Stimulated activated CD4-positive, alpha-beta T cell treated with anti-CD3 and anti-CD28 coated beads, TNF-alpha, amount 100 ng/mL, for 24 hours (primary cell): Measurements from ENCODE around the gene GALM.
A peak's percentile ranks its signal among the peaks of the same experiment; 100 is the strongest.
"Not testable (repeated sequence)": the region's sequence is repeated elsewhere in the genome, so short reads cannot be mapped to it uniquely, and the experiment has no call there.

Experiments
- DNase-seq, 3 experiments: peaks; one replicate each; pipeline ENCODE4 v3.0.0-alpha.2; 2020; ENCODE audit warnings: low read depth in 3 of 3

The GALM gene

DNA sequence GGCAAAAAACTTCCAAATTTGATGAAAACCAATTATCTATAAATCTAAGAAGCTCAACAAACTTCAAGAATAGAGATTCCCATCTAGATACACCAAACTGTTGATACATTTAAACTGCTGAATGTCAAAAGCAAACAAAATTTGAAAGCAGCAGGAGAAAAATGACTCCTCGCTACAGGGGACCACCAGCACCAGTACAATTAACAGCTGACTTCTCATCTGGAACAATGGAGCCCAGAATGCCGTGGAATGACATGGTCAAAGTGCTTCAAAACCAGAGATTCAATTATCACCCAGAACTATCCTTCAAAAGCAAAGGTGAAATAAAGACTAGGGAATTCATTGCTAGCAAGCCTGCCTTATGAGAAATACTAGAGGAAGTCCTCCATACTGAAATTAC lies 73.6 kb downstream of the GALM start:
- DNase-seq, result no peak

DNA sequence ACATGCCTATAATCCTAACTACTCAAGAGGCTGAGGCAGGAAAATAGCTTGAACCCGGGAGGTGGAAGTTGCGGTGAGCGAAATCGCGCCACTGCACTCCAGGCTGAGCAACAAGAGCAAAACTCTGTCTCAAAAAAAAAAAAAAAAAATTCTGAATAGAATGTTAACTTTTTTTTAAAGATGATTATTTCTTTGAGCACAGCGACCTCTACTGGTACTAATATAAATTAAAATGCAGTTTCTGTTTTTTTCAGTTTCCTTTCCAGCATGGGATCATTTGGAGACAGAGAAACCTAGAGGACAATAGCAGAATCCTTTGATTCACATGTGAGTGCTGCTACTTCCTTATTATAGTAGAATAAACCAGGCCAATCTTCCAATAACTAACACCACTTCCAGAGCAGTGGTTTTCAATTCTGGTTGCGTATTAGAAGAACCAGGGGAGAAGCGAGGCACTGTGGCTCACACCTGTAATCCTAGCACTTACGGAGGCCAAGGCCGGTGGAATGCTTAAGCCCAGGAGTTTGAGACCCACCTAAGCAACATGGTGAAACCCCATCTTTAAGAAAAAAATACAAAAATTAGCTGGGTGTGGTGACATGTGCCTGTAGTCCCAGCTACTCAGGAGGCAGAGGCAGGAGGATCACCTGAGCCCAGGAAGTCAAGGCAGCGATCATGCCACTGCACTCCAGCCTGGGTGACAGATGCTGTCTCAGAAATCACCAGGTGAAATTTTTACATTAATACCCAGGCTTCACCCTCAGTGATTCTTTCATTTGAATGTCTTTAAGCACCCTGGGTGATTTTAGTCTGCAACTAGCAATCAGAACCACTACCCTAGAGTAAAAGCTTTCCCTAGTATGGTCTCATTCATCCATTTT lies 75.2 kb downstream of the GALM start:
- DNase-seq, result no peak

DNA sequence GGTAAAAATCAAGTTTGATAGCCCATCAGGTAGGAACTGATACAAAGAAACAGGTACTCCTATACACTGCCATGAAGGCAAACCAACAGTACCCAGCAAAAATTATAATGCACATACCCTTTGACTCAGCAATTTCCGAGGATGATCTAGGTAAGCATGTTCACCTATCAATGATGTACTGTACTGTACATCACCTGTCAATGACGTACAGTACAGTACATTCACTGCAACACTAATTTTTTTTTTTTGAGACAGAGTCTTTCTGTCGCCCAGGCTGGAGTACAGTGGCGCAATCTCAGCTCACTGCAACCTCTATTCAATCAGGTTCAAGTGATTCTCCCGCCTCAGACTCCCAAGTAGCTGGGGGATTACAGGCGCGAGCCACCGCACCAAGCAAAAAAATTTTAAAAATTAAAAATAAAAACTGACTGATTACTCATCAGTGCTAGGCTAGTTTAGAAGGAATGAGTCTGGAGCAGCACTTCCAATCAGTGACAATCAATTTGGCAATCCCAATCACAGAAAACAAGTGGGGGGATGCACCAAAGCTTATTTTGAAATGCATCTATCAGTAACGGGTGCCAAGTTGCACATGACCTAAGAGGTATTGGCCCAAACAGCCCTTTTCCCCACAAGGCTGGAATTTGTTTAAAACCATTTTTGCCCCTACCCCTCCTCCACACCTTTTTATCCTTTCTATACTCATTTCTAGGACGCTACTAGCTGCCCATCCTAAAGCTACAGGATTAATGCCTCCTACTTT lies 77.1 kb downstream of the GALM start:
- DNase-seq, result no peak

DNA sequence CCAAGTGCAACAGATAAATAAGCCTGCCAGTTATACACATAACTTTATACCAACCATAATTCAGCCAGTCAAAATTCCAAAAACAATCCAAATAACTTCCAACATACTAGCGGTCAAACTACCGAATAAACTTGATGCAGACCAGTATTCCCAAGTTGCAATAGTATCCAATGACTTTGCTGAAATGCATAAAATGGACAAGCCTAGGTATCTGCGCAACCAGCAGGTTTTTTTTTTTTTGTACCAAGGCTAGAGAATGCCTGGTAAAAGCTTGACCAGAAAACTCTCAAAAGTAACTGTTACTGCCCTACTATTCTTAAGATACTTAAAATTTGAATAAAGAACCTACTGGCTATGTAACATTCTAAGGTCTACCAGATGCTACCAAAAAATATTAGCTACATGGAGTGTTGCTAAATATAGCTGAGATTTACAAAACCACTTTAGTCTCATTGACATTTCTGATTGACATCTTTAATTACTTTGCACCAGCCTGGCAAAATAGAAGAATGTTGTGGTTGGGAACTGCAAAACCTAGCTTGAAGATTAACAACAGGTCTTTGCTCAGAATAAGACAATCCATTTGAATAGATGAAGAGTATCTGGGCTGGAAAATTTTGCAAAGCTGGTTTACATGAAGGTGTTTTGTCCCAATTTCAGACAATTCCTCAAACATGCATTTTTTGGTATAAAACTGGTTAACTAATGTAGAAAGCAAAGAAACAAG lies 77.9 kb downstream of the GALM start:
- DNase-seq, result no peak

DNA sequence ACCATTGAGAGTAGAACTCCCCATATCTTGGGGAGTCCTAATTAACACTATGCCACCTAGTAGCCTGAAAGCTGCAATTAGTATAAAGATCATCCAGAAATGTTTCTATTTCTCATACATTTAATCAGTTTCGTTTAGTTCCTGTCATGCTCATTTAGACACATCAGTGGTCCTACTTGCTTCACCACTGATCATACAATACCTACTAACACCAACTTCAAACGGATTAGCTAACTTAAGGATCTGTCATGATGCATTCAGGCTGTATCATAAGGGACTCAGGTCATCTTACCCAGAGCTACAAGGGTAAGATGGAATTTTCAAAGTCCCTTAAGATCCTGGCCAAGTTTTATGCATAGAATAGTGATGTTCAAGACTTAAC lies 78.5 kb downstream of the GALM start:
- no peak for DNase-seq

DNA sequence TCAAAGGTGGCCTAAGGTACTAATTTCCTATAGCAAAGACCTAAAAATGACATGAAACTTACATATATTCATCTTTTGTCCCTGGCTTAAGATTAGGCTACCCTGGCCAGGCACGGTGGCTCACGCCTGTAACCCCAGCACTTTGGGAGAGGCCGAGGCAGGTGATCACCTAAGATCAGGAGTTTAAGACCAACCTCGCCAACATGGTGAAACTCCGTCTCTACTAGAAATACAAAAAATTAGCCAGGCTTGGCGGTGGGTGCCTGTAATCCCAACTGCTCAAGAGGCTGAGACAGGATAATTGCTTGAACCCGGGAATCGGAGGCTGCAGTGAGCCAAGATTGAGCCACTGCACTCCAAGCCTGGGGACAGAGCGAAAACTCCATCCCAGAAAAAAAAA lies 79.4 kb downstream of the GALM start:
- DNase-seq, result no peak

DNA sequence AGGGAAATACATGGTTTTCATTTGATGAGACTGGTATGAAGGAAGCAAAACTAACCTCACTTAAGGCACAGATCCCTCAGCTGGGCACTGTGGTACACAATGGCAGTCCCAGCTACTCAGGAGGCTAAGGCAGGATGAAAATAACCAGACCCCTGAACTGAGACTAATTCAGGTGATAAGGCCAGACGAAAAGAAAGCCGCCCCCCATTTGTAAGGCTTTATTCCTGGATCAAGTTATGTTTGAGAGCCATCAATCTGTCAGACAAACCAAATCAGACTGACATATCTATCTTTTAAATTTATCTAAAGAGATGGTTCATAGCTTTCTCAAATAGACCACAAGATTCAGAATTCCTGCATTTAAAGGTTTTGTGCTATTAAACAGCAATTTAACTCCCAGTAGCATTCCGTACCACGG lies 81.1 kb downstream of the GALM start:
- DNase-seq, result no peak

DNA sequence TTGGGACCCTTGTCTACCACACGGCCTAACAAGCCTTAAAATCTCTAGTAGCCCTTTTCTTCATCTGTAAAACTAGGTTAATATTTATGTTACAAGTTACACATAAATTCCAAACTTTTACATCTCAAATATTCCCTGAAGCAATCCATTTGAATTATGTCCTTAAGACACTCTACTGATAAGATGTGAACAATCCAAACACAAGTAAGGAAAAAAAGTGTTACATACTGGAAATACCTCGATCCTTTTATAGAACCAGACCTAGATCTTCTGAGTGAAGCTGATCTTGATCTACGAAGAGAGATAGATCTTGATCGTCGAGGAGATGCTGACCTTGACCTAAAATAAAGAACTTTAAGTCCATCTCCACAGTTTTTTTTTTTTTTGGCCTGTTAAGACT lies 81.9 kb downstream of the GALM start:
- no peak for DNase-seq

DNA sequence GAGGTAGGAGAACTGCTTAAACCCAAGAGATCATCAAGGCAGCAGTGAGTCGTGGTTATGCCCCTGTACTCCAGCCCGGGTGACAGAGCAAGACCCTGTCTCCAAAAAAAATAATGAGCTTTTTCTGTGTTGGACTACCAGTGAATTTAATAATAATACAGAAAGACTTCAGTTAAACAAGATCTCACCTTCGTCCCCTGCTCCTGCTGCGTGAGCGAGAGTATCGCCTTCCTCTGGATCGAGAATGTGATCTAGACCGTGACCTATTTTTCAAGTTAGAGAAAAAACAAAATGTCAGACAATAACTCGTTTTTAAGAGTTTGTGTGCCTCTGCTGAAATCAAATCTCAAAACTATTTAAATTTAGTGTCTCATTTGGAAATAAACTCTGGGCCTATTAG lies 82.5 kb downstream of the GALM start:
- no peak for DNase-seq

DNA sequence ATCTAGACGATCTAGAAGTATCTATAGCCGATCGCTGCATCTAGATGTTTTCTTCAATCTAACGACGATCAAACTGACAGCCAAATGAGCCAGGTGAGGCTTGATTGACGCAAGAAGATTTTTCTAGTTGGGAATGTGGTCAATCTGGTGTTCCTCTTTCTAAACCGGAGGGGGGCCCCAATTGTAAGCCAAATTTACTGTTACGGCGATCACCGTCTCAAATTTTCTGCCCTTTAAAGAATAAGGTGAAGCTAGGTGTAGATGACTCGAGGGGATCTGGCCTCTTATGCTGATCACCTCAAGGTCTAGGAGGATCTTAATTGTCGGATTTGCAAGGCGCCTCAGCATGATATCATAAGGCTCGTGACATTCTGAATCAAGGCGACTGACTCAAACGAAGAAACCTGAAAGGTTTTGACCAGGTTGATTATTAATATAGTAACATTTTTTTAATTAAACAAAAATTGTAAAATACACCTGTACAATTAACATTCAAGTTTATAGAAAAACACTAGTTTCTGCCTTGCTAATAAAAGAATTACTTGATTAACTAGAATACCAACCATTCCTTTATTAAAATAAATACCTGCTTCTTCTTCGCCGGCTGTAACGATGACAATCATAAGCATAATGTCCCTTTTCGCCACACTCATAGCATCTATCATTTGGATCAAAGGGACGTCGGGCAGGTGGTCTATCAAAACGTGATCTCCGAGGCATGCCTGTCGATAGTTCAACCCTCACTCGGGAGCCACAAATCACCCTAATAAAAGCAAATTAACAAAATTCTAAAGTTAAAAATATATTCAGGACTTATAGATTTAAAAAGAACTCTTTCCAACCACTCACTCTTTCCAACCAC lies 83.3 kb downstream of the GALM start:
- no peak for DNase-seq

DNA sequence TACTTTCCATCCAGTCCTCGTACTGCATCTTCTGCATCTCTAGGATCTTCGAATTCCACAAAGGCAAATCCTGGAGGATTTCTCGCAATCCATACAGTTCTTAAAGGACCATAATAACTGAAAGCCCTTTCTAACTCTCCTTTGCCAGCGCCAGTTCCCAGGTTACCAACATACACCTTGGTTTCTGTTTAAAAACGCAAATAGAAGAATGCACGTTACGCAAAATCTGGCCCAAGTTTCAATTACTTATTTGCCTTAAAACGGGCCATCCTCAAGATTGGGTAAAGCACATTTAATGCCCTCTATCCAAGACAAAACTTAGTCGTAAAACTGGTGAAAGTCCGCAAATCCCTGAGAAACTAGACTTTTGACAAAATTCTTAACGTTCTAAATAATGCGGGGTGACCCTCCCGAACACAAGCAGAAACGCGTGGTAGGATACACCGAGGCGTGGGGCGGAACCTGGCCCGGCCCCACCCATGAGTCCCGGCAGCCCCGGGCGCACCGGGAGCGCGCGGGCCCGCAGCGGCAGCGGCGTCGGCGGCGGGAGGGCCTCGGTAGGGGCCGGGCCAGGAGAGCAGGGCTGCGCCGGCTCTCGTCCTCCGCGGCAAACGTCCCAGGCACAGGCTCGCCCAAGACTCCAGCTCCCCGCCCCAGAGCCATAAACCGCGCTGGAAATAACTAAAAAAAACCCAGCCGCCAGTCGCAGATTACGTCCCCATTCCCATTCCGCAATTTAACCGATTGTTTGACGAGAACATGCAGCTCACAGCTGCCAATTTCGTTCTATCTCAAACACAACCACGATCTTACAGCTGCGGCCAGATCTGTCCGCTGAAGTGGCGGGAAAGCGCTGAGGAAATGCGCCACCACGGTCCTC lies 84.3 kb downstream of the GALM start:
- peak; percentile 16 to 38 (median 28) for DNase-seq

DNA sequence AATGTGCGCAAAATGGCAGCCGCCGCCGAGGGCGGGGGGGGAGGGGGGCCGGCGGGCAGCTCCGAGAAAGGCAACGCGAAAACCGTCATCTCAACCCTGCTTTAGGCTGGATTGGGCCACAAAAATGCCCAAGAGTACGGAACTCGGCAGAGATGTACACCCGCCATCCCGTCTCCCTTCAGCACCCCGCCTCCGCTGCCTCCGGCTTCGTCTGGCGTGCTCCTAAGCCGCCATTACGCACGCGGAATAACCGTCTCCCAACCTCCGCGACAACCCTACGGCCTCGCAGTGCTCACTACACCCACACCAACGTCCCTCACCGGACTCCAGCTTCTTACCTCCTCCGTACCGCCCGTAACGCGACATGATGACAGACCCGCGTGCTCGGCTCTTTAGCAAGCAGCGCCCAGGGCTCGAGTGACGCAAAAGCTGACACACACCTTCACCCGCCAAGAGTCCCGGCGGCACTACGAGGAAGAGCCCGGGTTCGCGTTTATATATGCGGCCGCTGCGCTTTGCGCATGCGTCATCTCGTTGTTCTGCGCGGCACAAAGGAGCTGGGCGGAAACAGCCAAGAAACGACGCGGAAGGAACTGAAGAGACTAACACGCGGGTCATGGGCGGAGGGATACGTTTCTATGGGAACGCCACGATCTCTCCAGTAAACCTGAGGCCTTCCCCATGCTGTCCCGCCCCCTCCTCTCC lies 85.1 kb downstream of the GALM start, which contains the start of gene SRSF7:
TSS of gene SRSF7 (minus strand) at position 471 of the 705 bp plus-strand sequence. CDS start at position 366, 105 bp downstream.
- DNase-seq, result peak; percentile 94 to 96 (median 96)

DNA sequence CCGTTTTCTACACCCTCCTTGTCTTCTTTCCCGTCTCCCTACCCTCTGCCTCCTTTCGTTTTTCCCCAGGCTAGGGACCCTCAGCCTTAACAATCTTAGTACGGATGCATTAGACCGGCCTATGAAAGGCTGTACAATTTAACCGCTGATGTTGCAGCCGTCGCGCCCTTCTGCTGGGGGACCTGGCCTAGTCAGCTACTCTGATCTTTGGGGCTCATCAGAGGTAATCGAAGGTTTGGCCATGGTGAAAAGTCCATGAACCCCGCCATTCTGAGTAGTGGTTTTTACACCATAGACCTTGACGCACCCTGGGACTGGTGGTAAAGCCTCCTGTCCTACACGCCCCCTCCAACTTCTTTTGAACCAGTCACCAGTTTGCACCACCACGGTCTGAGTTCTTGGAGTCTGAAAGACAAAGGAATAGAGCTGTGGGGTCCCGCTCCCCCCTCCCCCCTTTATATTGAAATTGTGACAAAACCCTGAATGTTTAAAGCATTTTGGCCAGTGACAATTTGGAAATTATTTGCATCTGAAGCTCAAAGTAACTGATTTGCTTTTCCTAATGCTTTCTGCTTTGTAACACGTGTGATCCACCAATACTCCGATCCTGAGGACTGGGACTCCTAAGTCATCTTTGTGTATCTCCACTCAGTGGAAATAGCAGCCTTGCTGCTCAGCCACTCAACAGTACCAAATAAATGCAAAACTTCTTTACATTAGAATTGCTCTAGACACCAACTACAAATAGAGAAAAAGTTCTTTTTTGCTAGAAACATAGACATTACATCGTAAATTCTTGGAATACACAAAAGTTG lies 85.9 kb downstream of the GALM start:
- DNase-seq, result no peak

DNA sequence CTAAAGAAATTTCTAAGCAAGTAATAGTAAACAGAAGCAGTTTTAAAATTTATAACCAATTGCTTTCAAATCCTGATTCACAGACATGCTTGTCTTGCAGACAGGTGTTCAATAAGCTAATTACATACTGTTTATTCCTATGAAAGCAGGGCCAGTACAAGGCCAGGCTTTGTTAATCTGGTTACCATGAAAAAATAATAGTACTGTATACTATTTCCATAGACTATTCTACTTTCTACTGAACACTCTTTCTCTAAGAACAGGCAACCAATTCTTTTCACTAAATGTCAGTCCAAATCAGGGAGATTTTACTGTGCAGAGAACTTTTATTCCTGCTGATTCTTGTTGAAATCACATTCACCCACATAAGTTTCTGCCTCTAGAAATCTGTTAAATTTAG lies 88.1 kb downstream of the GALM start:
- no peak for DNase-seq

DNA sequence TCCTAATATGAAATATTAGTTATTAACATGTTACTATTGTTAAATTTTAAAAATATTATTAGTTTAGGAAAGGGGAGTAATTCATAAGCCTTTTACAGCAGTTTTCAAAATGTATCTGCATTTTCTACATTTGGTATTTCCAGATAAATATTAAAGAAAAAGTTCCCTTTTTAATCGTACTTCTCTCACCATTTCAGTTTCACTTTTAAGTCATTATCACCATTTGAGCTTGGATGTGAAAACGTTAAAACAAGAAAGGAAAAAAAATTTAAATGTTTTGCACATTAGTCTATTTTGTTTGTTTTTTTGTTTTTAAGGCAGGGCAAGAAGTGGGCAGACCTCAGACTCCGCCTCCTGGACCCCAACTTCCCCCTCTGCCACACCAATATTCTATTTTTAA lies 88.6 kb downstream of the GALM start:
- no peak for DNase-seq

DNA sequence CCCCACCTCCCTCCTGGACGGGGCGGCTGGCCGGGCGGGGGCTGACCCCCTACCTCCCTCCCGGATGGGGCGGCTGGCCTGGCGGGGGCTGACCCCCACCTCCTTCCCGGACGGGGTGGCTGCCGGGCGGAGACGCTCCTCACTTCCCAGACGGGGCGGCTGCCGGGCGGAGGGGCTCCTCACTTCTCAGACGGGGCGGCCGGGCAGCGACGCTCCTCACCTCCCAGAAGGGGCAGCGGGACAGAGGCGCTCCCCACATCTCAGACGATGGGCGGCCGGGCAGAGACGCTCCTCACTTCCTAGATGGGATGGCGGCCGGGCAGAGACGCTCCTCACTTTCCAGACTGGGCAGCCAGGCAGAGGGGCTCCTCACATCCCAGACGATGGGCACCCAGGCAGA lies 90.0 kb downstream of the GALM start:
- DNase-seq, result not testable (repeated sequence)

DNA sequence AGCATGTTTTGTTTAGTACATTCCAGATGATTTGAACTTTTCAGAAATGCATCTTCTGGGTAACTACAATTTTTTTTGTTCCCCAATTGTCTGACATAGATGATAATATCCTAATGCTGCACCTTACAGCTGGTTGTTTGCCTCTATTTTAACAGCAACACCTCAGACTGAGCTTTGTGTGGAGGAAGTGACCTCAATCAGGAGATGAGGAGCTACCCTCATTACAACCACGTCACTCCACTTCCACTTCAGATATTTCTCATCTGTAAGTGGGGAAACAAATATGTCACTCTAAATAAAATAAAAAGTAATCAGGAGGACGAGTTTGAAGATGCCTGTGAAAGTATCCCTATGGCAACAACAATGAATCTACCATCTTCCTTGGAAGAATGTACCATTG lies 97.3 kb downstream of the GALM start:
- DNase-seq, result no peak

DNA sequence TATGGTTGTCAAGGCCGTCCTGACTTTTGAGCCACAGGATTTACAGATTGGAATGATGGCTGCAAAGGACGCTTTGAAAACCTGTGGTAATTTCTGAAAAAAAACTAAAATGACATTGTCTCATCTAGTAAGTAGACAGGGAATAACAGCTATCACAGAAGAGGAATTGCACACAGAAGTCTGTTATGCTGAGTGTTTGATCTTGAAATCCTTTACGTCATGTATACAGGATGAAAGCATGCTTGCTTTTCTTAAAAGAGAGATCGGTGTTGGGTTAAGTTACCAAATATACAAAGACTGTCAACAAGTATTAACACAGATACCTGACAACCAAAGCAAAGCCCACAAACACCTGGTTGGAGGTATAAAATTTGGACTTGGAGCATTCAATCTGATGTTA lies 97.8 kb downstream of the GALM start:
- DNase-seq, result no peak

DNA sequence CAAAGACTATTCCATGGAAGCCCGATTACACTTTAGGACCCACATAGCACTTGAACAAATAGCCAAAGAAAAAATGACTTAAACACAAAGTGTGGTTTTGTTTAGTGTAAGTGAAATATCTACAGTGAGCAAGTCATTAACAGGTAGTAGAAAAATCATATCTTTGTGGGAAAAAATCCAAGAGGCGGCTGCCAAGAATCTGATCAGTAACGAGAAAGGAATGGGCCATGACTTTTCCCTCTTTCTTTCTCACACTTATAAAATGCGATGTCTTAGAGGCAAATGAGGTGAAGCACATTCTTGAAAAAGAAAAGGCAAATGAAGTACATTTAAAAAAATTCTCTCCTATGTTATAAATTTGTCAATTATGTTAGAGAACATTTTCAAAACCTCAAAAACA lies 99.2 kb downstream of the GALM start:
- no peak for DNase-seq
